Smooth muscle cell (in vitro differentiated cells): ENCODE results near the gene C19orf81. TPM values are rescaled to one million over a fixed set of nuclear protein-coding genes. Genes with fewer than 3 reads are reported as not detected.

Source experiments
- DNase-seq: peaks from one replicate; lab custom pipeline; 2025; ENCODE audit not compliant: unreplicated experiment; lab: John Stamatoyannopoulos, UW
- H2AFZ ChIP-seq: fragments of 200-600 bp; sonication (generic); 2 replicates; pipeline ENCODE4 v1.6.0; 2016; ENCODE audit warnings: antibody characterized with exemption, low read depth, mild to moderate bottlenecking
- H3F3A ChIP-seq: fragments of 200-600 bp; sonication (generic); 2 replicates; pipeline ENCODE4 v1.6.0; 2017; ENCODE audit warnings: antibody characterized with exemption, low read depth
- H3K27ac ChIP-seq: fragments of 200-600 bp; sonication (generic); 2 replicates; pipeline ENCODE4 v1.5.1; 2016; ENCODE audit warnings: low read depth, mild to moderate bottlenecking
- H3K27me3 ChIP-seq: fragments of 200-600 bp; sonication (generic); 2 replicates; pipeline ENCODE4 v1.6.1; 2016; ENCODE audit warnings: low read depth, mild to moderate bottlenecking
- H3K36me3 ChIP-seq: fragments of 200-600 bp; sonication (generic); 2 replicates; pipeline ENCODE4 v1.5.1; 2016; ENCODE audit warnings: low read depth
- H3K4me1 ChIP-seq: fragments of 200-600 bp; sonication (generic); 2 replicates; pipeline ENCODE4 v1.5.1; 2016; ENCODE audit warnings: low read depth
- H3K4me2 ChIP-seq: fragments of 200-600 bp; sonication (generic); 2 replicates; pipeline ENCODE4 v1.6.0; 2016; ENCODE audit warnings: mild to moderate bottlenecking
- H3K4me3 ChIP-seq: fragments of 200-600 bp; sonication (generic); 2 replicates; pipeline ENCODE4 v1.5.1; 2016; ENCODE audit warnings: mild to moderate bottlenecking
- H3K79me2 ChIP-seq: fragments of 200-600 bp; sonication (generic); 2 replicates; pipeline ENCODE4 v1.6.0; 2016; ENCODE audit warnings: low read depth, mild to moderate bottlenecking
- H3K9ac ChIP-seq: fragments of 200-600 bp; sonication (generic); 2 replicates; pipeline ENCODE4 v1.6.0; 2016; ENCODE audit warnings: low read depth
- H3K9me3 ChIP-seq: fragments of 200-600 bp; sonication (generic); replicated peaks from 2 replicates; pipeline ENCODE4 v1.5.1; 2016; ENCODE audit warnings: low read depth
- H4K20me1 ChIP-seq: fragments of 200-600 bp; sonication (generic); 2 replicates; pipeline ENCODE4 v1.6.0; 2016; ENCODE audit warnings: low read depth
- WGBS: methylation state at CpG from one replicate; pipeline ENCODE4 v1.1.7; 2016; ENCODE audit warnings: low lambda C conversion rate; 5-methylcytosine and 5-hydroxymethylcytosine counted together
- polyA plus RNA-seq: library from polyadenylated mRNA; unstranded; fragments of >200 nt; fragmentation: Nextera tagmentation; extraction: Ambion mirVana; gene quantifications from 2 replicates; pipeline ENCODE4 v1.2.1, GENCODE V29; 2016
- total RNA-seq: library from RNA; depleted of rRNA; stranded (reverse); fragments of >200 nt; gene quantifications from 2 replicates; pipeline ENCODE4 v1.2.3, GENCODE V29; 2014
- TF ChIP-seq, protein P1 (sequence below): fragments of 200-600 bp; sonication (generic); IDR thresholded peaks from 2 replicates; pipeline ENCODE4 v1.5.1; 2017; ENCODE audit warnings: borderline replicate concordance, mild to moderate bottlenecking, antibody characterized with exemption; ENCODE audit not compliant: insufficient read depth, poor library complexity, severe bottlenecking

The C19orf81 gene
- total and polyA plus RNA-seq, 2 experiments from 2014 or later: 1.7 to 13.5 TPM

DNA sequence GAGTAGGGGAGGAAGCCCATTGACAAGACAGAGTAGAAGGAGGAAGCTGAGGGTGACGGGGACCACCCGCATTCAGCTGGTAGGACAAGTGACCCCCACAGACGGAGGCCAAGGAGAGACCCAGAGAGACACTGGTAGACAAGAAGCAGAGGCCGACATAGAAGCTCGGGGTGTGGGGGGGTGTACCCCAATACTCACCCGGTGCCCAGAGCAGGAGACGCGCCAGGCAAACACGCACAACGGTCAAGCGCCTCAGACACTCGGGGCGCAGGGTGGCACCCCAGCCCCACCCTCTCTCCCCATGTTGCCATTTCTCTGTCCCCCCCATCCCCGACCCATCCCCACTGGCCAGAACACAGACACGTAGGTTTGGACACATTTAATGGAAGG lies 46.8 kb downstream of the C19orf81 start:
- Histone ChIP-seq H3K4me2 (no peak overlapping the region), H3K79me2 (no peaks in the 10 kb centered on the region), H2AFZ (no peak overlapping the region), H3K27ac (no peak overlapping the region), H3F3A (no peaks in the 10 kb centered on the region), H3K4me3 (no peak overlapping the region), H3K9me3 (no peaks in the 10 kb centered on the region), H3K36me3 (no peaks in the 10 kb centered on the region), H3K27me3 (peaks cover 85% of the 10 kb centered on the region), H3K9ac (no peak overlapping the region), H4K20me1 (peaks cover 15% of the 10 kb centered on the region), H3K4me1 (no peaks in the 10 kb centered on the region)
- TF ChIP-seq, protein P1, sequence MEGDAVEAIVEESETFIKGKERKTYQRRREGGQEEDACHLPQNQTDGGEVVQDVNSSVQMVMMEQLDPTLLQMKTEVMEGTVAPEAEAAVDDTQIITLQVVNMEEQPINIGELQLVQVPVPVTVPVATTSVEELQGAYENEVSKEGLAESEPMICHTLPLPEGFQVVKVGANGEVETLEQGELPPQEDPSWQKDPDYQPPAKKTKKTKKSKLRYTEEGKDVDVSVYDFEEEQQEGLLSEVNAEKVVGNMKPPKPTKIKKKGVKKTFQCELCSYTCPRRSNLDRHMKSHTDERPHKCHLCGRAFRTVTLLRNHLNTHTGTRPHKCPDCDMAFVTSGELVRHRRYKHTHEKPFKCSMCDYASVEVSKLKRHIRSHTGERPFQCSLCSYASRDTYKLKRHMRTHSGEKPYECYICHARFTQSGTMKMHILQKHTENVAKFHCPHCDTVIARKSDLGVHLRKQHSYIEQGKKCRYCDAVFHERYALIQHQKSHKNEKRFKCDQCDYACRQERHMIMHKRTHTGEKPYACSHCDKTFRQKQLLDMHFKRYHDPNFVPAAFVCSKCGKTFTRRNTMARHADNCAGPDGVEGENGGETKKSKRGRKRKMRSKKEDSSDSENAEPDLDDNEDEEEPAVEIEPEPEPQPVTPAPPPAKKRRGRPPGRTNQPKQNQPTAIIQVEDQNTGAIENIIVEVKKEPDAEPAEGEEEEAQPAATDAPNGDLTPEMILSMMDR: no peak
- WGBS: 71% methylated on average over 13 of the region's 15 CpGs
- DNase-seq: no peak

GRCh38 chr19:50697414-50698124 lies 48.3 kb downstream of the C19orf81 start:
- Histone ChIP-seq H3K4me2 (no peak overlapping the region), H3K27ac (no peak overlapping the region), H3K4me1 (no peaks in the 10 kb centered on the region), H3K27me3 (peaks cover 70% of the 10 kb centered on the region), H3K79me2 (no peaks in the 10 kb centered on the region), H3K9ac (no peak overlapping the region), H3F3A (no peaks in the 10 kb centered on the region), H3K36me3 (no peaks in the 10 kb centered on the region), H3K9me3 (no peaks in the 10 kb centered on the region), H2AFZ (no peak overlapping the region), H3K4me3 (no peak overlapping the region), H4K20me1 (peaks cover 15% of the 10 kb centered on the region)
- 73% methylated on average over 13 of the region's 13 CpGs for WGBS
- DNase-seq: no peak
- TF ChIP-seq, protein P1: no peak

DNA sequence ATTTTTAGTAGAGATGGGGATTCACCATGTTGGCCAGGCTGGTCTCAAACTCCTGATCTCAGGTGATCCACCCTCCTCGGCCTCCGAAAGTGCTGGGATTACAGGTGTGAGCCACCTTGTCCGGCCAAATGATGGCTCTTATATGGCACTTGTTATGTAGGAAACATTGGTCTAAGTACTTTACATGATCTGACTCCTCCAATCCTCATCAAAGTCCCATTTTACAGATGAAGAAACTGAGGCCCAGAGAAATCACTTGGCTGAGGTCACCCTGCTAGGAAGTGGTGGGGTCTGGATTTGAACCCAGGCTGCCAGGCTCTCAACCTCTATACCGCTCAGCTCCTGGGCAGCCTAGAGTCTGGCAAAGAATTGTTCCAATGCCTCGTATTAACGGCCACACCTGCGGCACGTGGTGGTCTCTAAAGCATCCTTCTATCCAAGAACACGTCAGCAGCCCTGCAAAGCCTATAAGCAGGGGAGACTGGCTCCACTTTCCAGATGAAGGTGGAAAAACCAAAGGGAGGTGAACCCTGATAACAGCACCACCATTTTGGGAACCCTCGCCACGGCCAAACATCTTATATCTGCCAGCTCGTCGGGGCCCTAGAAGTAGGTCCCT lies 52.2 kb downstream of the C19orf81 start:
- Histone ChIP-seq H3K4me2 (no peak overlapping the region), H3K9me3 (no peaks in the 10 kb centered on the region), H3K79me2 (no peaks in the 10 kb centered on the region), H3F3A (no peaks in the 10 kb centered on the region), H3K27ac (no peak overlapping the region), H3K9ac (no peak overlapping the region), H3K4me1 (no peaks in the 10 kb centered on the region), H3K4me3 (no peak overlapping the region), H2AFZ (no peak overlapping the region), H3K36me3 (no peaks in the 10 kb centered on the region), H4K20me1 (no peaks in the 10 kb centered on the region), H3K27me3 (peaks cover 35% of the 10 kb centered on the region)
- no peak for DNase-seq
- TF ChIP-seq, protein P1: no peak
- 92% methylated on average over 13 of the region's 13 CpGs for WGBS
